HG03108 (cell line): ENCODE data around the gene PNPLA7.
"Not testable (repeated sequence)": the region's sequence is repeated elsewhere in the genome, so short reads cannot be mapped to it uniquely, and the experiment has no call there.

ENCODE experiments used
- ATAC-seq: cut with Tn5 transposase; IDR thresholded peaks from one replicate; pipeline ENCODE4 v1.9.1; 2021; ENCODE audit warnings: moderate library complexity; ENCODE audit not compliant: unreplicated experiment

PNPLA7 gene

DNA sequence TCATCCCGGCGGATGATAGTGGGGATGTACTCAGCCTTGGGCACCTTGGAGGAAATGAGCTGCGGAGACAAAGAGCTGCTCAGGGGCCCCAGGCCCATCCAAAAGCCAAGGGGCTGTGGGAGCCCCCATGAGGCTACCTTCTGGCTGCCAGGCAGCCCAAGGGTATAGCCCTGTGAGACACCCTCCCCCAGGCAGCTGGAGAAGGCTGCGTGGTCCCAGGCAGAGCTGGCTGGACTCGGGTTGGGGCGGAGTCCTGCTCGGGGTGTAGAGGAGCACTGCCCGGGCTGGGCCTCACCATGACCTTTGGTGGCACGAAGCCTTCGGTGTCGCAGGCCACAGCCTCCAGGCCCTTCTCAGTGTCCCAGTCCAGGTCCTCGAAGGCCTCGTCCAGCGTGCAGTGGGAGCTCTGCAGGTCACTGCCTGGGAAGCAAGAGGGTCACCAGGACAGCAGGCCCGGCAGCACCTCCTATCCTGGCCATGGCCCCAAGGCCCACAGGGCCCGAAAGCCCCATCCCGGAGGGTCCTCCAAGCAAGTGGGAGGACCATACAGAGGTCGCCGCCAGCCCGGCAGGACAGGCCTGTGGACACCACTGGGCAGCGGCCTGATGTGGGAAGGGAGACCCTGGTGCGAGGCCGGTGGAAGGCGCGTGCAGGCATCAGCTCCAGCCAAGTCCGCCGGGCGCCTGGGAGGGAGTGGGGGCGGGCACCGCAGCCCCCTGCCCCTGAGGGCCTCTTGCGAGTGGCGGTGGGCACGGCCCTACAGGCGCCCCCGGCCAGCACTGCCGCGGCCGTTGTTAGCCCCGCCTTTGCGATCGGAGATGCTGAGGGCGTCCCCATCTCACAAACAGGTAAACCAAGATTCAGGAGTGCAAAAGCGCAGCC, 97.2 kb downstream of the PNPLA7 start:
- no peak for ATAC-seq

DNA sequence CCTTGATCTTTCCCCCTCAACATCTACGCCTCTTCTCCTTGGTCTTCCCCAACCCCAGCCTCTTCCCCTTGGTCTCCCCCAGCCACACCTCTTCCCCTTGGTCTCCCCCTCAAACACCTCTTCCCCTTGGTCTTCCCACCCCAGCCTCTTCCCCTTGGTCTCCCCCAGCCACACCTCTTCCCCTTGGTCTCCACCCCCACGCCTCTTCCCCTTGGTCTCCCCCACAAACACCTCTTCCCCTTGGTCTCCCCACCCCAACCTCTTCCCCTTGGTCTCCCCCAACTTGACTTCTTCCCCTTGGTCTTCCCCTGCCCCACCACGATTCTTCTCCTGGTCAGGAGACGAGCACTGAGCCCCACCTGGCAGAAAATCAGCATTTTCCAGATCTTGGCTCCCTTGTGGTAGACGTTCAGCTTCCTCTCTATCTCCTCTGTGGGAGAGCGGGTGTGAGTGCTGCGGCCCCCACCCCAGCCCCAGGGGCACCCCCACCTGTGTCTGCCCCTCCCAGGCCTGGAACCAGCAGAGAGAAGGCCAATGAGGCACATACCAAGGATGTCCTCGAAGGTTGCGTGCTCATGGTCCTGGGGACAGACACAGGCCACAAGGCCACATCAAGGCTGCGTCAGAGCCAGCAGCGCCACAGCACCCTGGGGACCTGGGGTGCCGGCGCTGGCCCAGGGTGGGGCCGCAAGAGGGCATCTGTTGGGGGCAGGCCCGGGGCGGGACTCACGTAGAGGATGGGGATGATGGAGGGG, 98.0 kb downstream of the PNPLA7 start:
- ATAC-seq, result no peak

DNA sequence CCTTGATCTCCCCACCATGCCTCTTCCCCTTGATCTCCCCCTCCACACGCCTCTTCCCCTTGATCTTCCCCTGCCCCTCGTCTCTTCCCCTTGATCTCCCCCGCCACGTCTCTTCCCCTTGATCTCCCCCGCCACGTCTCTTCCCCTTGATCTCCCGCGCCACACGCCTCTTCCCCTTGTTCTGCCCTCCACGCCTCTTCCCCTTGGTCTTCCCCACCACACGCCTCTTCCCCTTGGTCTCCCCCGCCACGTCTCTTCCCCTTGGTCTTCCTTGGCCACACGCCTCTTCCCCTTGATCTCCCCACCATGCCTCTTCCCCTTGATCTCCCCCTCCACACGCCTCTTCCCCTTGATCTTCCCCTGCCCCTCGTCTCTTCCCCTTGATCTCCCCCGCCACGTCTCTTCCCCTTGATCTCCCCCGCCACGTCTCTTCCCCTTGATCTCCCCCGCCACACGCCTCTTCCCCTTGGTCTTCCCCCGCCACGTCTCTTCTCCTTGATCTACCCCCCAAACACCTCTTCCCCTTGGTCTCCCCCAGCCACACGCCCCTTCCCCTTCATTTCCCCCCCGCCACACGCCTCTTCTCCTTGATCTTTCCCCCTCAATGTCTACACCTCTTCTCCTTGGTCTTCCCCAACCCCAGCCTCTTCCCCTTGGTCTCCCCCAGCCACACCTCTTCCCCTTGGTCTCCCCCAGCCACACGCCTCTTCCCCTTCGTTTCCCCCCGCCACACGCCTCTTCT, 98.8 kb downstream of the PNPLA7 start:
- not testable (repeated sequence) for ATAC-seq

DNA sequence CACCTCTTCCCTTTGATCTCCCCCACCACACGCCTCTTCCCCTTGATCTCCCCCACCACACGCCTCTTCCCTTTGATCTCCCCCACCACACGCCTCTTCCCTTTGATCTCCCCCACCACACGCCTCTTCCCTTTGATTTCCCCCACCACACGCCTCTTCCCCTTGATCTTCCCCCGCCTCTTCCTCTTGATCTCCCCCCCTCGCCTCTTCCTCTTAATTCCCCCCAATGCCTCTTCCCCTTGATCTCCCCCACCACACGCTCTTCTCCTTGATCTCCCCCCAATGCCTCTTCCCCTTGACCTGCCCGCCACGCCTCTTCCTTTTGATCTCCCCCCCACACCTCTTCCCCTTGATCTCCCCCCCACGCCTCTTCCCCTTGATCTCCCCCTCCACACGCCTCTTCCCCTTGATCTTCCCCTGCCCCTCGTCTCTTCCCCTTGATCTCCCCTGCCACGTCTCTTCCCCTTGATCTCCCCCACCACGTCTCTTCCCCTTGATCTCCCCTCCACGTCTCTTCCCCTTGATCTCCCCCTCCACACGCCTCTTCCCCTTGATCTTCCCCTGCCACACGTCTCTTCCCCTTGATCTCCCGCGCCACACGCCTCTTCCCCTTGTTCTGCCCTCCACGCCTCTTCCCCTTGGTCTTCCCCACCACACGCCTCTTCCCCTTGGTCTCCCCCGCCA, 99.5 kb downstream of the PNPLA7 start:
- ATAC-seq, result not testable (repeated sequence)

DNA sequence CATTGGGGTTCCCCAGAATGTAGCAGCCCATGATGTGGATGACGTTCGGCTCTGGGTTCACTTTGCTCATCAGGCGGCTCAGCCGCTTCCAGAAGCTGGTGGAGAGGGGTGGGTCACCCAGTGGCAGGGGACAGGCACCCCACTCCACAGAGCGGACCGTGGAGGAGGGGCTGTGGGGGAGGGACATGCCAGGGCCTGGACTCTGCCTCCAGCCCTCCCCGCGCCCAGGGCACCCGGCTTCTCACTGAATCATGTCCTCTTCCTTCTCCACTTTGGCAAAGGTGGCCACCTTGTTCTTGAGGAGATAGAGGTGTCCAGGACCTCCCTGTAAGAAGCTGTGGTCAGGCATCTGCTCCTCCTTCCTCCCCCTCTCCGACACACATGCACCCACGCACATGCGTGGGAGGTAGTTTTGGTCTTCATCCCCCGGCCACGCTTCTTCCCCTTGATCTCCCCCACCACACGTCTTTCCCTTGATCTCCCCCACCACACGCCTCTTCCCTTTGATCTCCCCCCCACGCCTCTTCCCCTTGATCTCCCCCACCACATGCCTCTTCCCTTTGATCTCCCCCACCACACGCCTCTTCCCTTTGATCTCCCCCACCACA, 100.2 kb downstream of the PNPLA7 start:
- ATAC-seq, result no peak

DNA sequence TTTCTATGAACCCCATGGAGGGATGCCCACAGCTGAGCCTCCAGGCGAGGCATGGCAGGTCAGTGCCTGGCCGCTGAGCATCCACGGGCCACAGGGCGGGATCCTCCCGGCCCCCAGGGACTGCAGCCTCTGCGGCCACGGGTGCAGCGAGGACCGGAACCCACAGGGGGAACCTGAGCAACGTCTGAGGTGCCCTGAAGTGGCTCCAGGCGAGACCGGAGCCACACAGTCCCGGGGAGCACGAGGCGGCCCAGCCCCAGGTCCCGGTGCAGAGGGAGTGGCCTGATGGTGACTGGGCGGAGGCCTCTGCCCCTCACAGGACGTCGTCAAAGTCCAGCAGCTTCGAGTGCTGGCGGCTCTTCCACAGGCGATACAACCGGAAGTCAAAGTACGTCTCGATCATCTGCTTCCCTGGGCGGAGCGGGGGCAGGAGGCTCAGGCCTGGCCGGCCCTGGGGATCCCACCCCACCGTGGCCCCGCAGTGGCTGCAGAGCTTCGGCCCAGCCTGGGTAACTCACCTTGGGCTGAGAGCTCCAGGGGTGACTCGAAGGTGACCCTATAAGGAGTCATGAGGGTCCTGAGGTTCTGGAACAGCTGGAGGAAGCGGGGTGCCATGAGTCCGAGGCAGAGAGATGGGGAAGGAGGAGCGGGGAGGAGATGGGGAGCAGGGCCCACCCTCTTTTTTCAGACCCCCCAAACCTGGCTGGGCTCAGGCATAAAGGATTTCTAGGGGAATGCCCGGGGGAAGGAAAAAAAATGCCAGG, 100.9 kb downstream of the PNPLA7 start:
- no peak for ATAC-seq

DNA sequence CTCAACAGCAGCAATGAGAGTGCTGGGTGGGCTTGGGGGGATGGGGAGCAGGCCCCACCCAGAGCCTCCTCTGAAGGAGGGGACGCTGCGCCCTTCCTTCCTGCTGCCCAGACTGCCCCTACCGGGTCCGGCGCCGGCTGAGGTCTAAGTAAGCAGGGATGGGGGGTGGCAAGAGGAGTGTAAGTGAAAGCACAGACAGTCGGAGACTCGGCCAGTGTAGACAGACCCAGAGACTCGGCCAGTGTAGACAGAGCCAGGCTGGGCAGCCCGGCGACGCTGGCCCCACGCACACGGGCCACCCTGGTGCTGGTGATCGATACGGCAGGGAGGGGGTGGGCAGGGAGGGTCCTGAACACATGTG, 101.6 kb downstream of the PNPLA7 start:
- ATAC-seq, result no peak

DNA sequence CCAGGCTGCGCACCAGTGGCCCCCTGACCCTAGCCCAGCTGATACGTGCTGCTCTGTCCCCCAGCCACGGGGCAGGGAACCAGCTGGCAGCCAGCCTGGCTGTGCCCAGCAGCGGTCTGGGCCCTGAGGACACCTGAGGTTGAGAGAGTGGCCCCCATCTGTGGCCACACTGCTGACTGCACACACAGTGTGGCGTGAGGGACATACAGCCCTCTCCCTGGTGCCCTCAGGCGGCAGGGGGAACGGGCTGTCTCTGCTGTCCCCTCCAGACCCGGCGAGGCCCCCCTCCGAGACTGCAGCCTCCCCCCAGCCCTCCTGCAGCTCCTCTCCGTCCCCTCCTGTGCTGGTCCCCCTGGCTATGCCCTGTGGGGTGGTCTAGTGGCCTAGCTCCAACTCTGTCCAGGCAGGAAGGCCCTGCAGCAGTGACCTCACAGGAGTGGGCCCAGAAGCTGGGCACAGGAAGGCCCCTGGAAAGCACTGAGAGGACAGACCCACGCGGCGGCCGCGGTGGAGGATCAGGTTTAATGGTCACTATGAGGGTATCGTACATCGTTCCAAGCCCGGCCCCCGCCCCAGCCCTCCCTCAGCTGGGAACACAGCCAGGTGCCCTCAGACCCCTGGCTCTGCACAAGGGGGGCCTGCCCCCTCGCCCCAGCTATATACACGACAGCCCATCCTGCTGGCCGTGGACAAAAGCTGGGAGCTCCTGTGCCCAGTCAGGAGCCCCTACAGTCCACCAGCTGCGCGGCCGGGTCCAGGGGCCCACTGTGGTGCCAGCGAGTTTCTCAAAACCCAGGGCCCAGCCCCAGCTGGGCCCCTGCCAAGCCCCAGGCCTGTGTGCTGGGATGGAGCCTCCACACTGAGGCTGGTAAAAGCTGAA, 102.2 kb downstream of the PNPLA7 start:
- ATAC-seq, result no peak

DNA sequence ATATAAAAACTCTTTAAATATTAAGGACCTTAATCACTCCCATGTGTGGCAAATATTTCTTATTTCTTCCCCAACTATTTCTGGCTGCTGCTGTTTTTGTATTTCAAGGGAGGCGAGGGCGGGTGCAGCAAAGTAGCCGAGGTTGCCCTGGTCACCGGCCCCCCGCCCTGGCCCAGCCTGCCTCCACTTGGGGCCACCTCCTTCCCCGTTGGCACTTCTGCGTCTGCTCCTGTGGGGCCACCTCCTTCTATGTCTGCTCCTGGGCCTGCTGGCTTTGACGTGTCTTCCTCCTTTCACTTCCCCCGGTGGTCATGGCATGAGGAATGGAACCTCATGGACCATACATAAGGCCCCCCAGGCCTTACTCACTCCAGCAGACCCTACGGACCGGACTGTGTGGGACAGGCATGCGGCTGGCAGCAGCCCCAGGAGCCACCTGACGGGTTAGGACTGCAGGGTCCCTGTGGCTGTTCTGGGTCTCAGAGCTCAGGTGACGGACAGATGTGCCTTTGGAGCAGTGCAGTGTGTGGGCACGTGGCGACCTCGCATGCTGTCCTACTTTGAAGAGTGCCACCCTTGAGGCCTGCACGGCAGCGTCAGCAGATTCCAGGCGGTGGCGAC, 103.2 kb downstream of the PNPLA7 start:
- no peak for ATAC-seq

DNA sequence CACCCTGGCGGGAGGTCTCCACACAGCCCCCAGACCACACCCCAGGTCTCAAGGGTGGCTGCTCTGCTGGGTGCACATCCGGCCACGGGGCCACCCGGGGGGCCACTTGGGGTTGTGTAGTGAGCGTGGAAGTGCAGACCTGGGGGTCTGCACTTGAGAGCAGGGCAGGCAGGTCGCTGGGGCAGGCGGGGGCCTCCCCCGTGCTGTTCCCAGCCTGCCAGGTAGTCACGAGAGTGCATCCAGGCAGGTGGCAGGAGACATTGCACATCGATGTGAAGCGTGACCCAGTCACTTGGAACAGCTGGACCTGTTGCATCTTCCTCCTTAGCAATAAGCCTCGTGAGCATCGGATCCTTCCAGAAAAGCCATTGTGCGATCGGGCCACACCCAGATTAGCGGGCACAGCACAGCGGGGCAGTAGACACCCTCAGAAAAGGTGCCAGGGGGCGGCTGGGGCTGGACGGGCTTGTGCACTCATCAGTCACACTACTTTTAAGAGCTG, 104.2 kb downstream of the PNPLA7 start:
- no peak for ATAC-seq

DNA sequence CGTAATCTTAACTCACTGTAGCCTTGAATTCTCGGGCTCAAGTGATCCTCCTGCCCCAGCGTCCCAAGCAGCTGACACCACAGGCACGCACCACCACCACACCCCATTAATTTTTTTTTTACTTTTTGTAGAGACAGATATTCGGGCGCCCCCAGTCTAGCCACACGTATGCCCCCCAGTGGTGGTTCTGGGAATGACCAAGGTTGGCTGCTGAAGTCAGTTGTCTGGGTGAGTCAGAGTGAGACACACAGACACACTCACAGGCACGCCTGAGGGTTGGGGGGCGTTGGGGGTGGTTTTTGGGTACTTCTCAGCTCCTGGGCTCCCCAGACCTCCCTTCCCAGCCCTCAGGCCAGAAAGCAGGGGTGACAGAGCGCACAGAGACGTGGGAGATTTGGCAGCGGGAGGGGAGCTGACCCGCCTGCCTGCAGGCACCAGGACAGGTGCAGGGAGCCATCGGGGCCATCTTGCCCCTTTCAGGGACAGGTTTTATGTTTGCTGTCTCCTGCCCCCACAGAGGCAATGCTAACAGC, 104.9 kb downstream of the PNPLA7 start:
- ATAC-seq, result no peak

DNA sequence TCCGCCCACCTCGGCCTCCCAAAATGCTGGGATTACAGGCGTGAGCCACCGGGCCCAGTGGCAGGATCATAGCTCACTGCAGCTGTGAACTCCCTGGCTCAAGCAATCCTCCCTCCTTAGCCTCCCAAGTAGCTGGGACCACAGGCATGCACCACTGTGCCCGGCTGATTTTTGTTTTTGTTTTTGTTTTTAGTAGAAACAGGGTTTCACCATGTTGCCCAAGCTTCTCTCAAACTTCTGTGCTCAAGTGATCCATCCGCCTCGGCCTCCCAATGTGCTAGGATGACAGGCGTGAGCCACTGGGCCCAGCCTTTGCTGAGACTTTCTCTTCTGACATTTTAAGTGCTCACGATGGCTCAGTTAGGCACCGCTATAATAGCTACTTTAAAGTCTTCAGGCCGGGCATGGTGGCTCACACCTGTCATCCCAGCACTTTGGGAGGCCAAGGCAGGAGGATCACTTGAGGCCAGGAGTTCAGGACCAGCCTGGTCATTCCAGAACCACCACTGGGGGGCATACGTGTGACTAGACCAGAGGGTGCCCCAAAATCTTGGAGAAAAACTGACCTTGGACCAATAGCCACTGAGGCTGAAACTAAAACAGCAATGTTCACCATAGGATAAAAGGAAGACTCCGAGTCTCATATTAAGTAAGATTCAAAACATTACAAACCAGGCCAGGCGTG, 106.0 kb downstream of the PNPLA7 start:
- ATAC-seq, result no peak

DNA sequence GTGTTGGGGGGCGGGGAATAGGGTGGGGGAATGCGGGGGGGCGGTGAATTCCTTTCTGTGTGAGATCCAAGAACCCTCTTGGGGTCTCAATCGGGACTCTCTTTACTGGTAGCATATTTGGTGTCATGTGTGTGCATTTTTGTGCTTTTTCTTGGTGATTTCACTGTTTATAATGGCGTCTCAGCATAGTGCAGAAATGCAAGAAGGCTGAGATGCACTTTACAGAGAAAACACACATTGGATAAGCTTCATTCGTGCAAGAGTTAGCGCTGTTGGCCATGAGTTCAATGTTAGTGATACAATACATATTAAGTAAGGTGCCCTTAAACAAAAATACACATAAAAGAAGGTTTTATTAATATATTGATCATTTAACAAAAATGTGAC, 108.3 kb downstream of the PNPLA7 start:
- ATAC-seq, result no peak

DNA sequence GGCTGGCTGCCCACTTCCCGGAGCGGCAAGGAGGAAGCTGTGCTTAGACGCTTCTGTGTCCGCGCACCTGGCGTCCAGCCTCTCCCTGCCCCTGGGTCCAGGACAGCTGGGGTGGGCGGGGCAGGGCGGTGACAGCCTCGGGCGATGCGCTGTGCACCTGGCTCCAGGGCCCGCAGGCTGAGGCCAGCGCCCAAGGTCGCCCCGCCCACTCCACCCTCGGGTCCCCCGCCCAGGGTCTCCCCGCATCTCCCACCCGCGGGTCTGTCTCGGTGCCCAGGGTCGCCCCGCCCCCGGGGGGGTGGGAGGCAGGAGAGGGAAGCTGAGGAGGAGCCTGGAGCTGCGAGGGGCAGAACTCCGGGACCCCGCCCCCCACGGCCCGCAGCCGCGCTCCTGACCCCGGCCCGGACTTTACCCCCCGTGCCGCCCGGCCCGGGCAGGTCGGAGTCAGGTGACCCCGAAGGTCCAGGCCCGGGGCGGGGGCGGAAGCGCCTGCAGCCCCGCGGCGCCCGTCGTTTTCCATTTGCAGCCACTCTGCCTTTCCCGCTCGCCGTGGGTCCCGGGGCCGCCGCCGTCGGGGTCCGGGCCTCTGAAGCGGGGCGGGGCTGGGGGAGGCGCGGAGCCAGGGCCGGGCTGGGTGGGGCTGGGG, 108.8 kb downstream of the PNPLA7 start, which contains the start of gene ENTPD8:
ENTPD8 (minus strand) TSS at position 69 of the 646 bp plus-strand sequence. CDS start 3,072 bp downstream, outside the sequence.
- no peak for ATAC-seq

DNA sequence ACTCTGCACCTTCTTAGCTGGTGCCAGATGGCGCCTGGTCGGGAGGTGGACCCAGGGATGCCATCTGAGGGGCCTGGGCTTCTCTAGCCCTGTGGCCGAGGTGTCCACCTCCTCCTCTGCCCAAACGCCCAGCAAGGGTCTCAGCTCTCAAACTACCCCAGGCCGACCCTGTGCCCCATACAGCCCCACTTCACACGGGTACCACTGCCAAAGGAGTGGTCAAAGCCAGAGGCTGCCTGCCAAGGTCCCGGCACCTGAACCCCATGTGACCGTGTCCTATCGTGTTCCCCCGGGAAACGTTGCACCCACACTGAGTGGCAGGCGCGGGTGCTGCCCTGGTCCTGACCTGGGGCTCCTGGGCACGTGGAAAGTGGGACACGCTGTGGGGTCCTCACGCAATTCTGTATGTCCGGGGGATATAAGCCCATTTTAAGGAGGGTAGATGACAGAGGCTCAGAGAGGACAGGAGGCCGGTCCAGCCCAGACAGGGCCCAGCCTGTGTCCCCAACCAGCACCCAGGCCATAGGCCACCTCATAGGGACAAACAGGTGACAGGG, 111.0 kb downstream of the PNPLA7 start:
- no peak for ATAC-seq

DNA sequence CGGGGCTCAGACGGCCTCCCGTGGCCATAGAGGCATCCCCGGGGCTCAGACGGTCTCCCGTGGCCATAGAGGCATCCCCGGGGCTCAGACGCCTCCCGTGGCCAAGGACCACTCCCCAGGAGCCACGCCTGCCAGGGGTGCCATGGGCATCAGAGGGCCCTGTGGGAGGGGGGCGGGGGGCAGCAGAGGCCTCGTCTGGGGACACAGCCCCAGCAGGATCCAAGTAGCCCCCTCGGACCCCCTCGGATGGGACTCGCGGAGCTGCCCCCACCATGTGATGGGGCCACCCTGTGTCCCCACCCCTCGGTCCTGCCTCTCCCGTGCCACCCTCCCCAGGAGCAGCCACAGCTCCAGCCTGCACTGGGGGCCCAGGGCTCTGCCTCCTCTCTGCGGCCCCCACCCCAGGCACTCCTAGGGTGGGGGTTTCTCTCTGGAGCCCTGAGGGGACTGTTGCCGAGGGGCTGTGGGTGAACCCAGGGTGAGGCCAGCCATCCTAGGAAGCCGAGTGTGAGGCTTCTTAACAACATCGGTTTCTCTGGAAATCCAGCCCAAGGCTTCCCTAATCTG, 111.5 kb downstream of the PNPLA7 start:
- ATAC-seq, result no peak
